ENCODE measurements around the gene ARHGEF7.

GRCh38 chr13:111262715-111263114 is 147.6 kb downstream of the ARHGEF7 start:
- no peak for TF ChIP-seq CTCF (conservative IDR thresholded peaks at IDR 0.05 in 1 of 2, IDR thresholded peaks at IDR 0.05 in 1 of 2; ENCODE audit: extremely low read depth in 1 of 2, insufficient read depth in 1 of 2, low read depth in 1 of 2, low read length in 2 of 2)
- TF ChIP-seq EZH2 (IDR thresholded peaks at IDR 0.05; ENCODE audit: borderline replicate concordance, low read length) = no peak
